Spinal cord (tissue), 10 donors: ENCODE measurements around the gene BCAS3. TPM values are rescaled to one million over a fixed set of nuclear protein-coding genes. Genes with fewer than 3 reads are reported as not detected.

Experiments used
- DNase-seq, 6 donors: peaks; one replicate each; pipeline versions ENCODE4 v3.0.0 to v3.0.0-alpha.2; 2013 to 2015; ENCODE audit warnings: low spot score in 6 of 6, low read depth in 4 of 6
- H3K27ac ChIP-seq: one replicate; pipeline ENCODE4 v1.5.1; 2013; ENCODE audit warnings: low read depth, low read length, control low read depth
- H3K27me3 ChIP-seq: one replicate; pipeline ENCODE4 v1.6.1; 2013; ENCODE audit warnings: low read length; ENCODE audit not compliant: control insufficient read depth, insufficient read depth
- H3K36me3 ChIP-seq: one replicate; pipeline ENCODE4 v1.6.1; 2013; ENCODE audit warnings: low read length; ENCODE audit not compliant: control insufficient read depth, insufficient read depth
- H3K4me1 ChIP-seq: one replicate; pipeline ENCODE4 v1.6.1; 2013; ENCODE audit warnings: low read length; ENCODE audit not compliant: control insufficient read depth, insufficient read depth
- H3K4me3 ChIP-seq: one replicate; pipeline ENCODE4 v1.5.1; 2013; ENCODE audit warnings: low read depth, low read length, control low read depth
- H3K9me3 ChIP-seq: one replicate; pipeline ENCODE4 v1.6.1; 2013; ENCODE audit warnings: low read length; ENCODE audit not compliant: control insufficient read depth, insufficient read depth
- WGBS: methylation state at CpG from one replicate; pipeline ENCODE4 v1.1.5; 2013; ENCODE audit warnings: missing lambda C conversion rate; ENCODE audit not compliant: insufficient coverage; 5-methylcytosine and 5-hydroxymethylcytosine counted together
- polyA plus RNA-seq, 2 donors: library from polyadenylated mRNA; unstranded; fragments of 120-200 nt; gene quantifications; one replicate each; pipeline ENCODE4 v1.2.1, GENCODE V29; 2013; ENCODE audit not compliant: insufficient read length in 2 of 2
- total RNA-seq, 2 donors: library from RNA; depleted of rRNA in 1 of 2; stranded (reverse); fragments of 120-200 nt in 1 of 2; fragments of >200 nt in 1 of 2; gene quantifications; one replicate each; pipeline versions ENCODE4 v1.2.3 to v1.2.4, GENCODE V29; 2013 to 2014
- donor health status: healthy.

BCAS3 gene
- total and polyA plus RNA-seq, 4 donors = 20.5 to 53.4 (median 25.7) TPM

GRCh38 chr17:61414936-61415251, 737.2 kb downstream of the BCAS3 start:
- Histone ChIP-seq H3K36me3 (no peaks in the 10 kb centered on the region), H3K27ac (no peak overlapping the region), H3K27me3 (peaks cover 35% of the 10 kb centered on the region), H3K9me3 (no peaks in the 10 kb centered on the region), H3K4me1 (peaks cover 44% of the 10 kb centered on the region), H3K4me3 (no peak overlapping the region)
- DNase-seq = no peak
- whole genome bisulfite sequencing = 83% methylated on average over 5 of the region's 5 CpGs

DNA sequence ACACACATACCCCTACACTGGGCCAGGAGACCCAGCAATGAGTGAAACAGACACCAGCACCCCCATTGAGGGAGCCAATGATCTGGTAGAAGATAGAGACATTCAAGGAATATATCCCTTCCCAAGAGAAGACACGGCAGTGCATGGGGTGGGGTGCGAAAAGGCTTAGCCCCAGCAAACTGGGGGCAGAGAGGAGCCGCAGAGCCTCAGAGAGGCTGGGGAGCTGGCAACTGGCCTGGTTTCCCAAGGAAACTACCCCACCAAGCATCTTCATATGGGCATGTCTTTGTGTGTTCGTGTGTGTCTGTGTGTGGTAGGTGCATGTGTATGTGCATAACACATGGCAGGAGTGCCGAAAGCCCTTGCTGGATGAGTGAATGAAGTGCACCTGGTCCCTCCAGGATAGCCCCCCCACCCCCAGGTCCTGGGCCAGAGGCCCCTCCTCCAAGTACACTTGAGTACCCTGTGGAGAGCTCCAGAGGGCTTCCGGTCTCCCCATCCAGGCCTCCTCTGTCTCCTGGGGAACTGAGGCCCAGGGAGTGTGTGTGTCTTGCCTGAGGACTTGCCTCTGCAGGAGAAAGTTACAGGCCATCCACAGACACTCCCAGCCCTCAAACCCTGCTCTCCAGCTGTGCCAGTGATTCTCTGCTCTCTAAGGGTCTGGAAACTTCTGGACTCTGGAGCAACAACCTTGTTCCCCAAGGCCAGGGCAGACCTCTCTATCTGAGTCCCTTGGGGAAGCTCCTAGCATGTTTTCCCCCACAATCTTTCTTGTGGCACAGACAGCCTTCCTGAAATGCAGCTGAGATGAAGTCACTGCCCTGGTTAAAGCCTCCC, 737.9 kb downstream of the BCAS3 start:
- Histone ChIP-seq H3K27me3 (peaks cover 28% of the 10 kb centered on the region), H3K9me3 (no peaks in the 10 kb centered on the region), H3K4me3 (no peak overlapping the region), H3K36me3 (no peaks in the 10 kb centered on the region), H3K4me1 (peaks cover 37% of the 10 kb centered on the region), H3K27ac (no peak overlapping the region)
- no peak for DNase-seq
- 87% methylated on average over 3 of the region's 6 CpGs for WGBS

DNA sequence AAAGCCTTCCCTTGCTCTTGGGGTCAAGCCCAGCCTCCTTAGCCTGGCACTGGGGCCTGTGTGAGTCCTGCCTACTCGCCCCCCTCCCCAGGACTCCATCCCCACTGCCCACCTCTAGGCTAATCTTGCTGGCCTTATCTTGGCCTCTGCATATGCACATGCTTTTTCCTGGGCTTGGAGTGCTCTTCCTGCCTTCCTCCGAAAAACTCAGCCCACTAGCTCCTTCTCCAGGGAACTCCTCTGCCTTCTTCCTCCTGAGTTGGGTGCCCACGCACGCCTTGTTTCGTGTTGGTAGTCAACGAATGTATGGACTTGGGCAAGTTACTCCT, 738.5 kb downstream of the BCAS3 start:
- Histone ChIP-seq H3K4me1 (peaks cover 32% of the 10 kb centered on the region), H3K4me3 (no peak overlapping the region), H3K9me3 (no peaks in the 10 kb centered on the region), H3K27me3 (peaks cover 22% of the 10 kb centered on the region), H3K36me3 (no peaks in the 10 kb centered on the region), H3K27ac (no peak overlapping the region)
- WGBS = 77% methylated on average over 6 of the region's 6 CpGs
- no peak for DNase-seq

- H3K4me3 ChIP-seq = peak overlapping the region; percentile 26
- H3K27me3 ChIP-seq = peaks cover 16% of the 10 kb centered on the region
- H3K27ac ChIP-seq = no peak overlapping the region
- 9% methylated on average over 40 of the region's 43 CpGs for WGBS
- H3K9me3 ChIP-seq = no peaks in the 10 kb centered on the region
- no peaks in the 10 kb centered on the region for H3K36me3 ChIP-seq
- peaks cover 26% of the 10 kb centered on the region for H3K4me1 ChIP-seq
- peak in 3 of 6 donors; percentile 53 to 92 (median 91) for DNase-seq
These were observed 739.1 kb downstream of the BCAS3 start for GRCh38 chr17:61416540-61417363.

- Histone ChIP-seq H3K36me3 (no peaks in the 10 kb centered on the region), H3K4me3 (no peak overlapping the region), H3K4me1 (peaks cover 20% of the 10 kb centered on the region), H3K27ac (no peak overlapping the region), H3K9me3 (no peaks in the 10 kb centered on the region), H3K27me3 (peaks cover 6% of the 10 kb centered on the region)
- 100% methylated on average over 1 of the region's 2 CpGs for WGBS
- no peak for DNase-seq
These were observed 740.8 kb downstream of the BCAS3 start for GRCh38 chr17:61418449-61418848.

DNA sequence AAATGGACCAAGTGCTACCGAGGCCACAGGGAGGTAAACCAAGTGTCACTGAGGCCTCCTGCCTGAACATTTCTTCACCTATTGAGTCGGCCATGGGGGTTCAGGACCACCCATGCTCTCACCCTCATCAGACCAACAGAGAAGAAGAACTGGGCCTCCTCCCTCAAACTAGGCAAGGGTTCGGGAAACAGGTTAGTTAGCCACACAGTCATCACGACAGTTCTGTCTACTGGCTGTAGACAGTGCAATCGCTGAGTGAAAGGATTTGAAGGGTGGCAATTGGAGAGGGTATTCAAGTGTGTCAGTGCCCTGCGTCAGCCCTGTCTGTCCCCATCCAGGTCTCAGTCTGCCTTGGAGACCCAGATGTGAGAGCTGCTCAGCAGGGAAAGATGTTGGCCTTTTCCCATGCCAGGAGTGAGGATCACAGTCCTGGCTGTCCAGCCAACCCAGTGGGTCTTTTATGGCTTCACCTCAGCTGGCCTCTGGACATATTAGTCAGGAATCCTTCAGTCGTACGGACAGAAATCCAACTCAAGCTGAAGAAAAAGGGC, 741.9 kb downstream of the BCAS3 start:
- peaks cover 14% of the 10 kb centered on the region for H3K4me1 ChIP-seq
- 82% methylated on average over 6 of the region's 8 CpGs for WGBS
- H3K36me3 ChIP-seq = no peaks in the 10 kb centered on the region
- no peaks in the 10 kb centered on the region for H3K9me3 ChIP-seq
- no peak overlapping the region for H3K27ac ChIP-seq
- no peak for DNase-seq
- H3K27me3 ChIP-seq = peaks cover 4% of the 10 kb centered on the region
- no peak overlapping the region for H3K4me3 ChIP-seq

GRCh38 chr17:61420052-61420451, 742.4 kb downstream of the BCAS3 start:
- Histone ChIP-seq H3K27me3 (peaks cover 4% of the 10 kb centered on the region), H3K9me3 (no peaks in the 10 kb centered on the region), H3K27ac (no peak overlapping the region), H3K36me3 (no peaks in the 10 kb centered on the region), H3K4me3 (no peak overlapping the region), H3K4me1 (peaks cover 13% of the 10 kb centered on the region)
- DNase-seq = no peak
- 55% methylated on average over 2 of the region's 4 CpGs for WGBS

- Histone ChIP-seq H3K27me3 (peaks cover 6% of the 10 kb centered on the region), H3K4me1 (peaks cover 13% of the 10 kb centered on the region), H3K9me3 (no peaks in the 10 kb centered on the region), H3K27ac (no peak overlapping the region), H3K36me3 (no peaks in the 10 kb centered on the region), H3K4me3 (no peak overlapping the region)
- DNase-seq = no peak
- 97% methylated on average over 3 of the region's 4 CpGs for WGBS
These were observed 743.2 kb downstream of the BCAS3 start for GRCh38 chr17:61420745-61421398.

- peaks cover 8% of the 10 kb centered on the region for H3K27me3 ChIP-seq
- no peaks in the 10 kb centered on the region for H3K36me3 ChIP-seq
- no peaks in the 10 kb centered on the region for H3K9me3 ChIP-seq
- H3K4me1 ChIP-seq = peaks cover 10% of the 10 kb centered on the region
- no CpG with 5 or more reads among the region's 4 CpGs for WGBS
- DNase-seq = no peak
- H3K4me3 ChIP-seq = no peak overlapping the region
- H3K27ac ChIP-seq = no peak overlapping the region
These were observed 743.8 kb downstream of the BCAS3 start for GRCh38 chr17:61421460-61421859.
